H9 (cell line): Measurements from ENCODE around the gene MAST4. TPM values are rescaled to one million over a fixed set of nuclear protein-coding genes. Genes with fewer than 3 reads are reported as not detected.

ENCODE experiments used
- DNase-seq: peaks from one replicate; pipeline ENCODE4 v3.0.0-alpha.2; 2017
- H2AFZ ChIP-seq: one replicate; pipeline ENCODE4 v1.6.1; 2013; ENCODE audit warnings: mild to moderate bottlenecking, low read length, control low read depth, moderate library complexity
- H2AK5ac ChIP-seq: 2 replicates; pipeline ENCODE4 v1.6.1; 2013; ENCODE audit warnings: low read length, control low read depth, mixed read lengths; ENCODE audit not compliant: insufficient read length
- H2BK120ac ChIP-seq: one replicate; pipeline ENCODE4 v1.6.1; 2013; ENCODE audit warnings: low read depth, mild to moderate bottlenecking, low read length, control low read depth, inconsistent platforms; ENCODE audit not compliant: poor library complexity, severe bottlenecking
- H2BK12ac ChIP-seq: 2 replicates; pipeline ENCODE4 v1.6.1; 2013; ENCODE audit warnings: low read length, control low read depth, mixed read lengths, low read depth; ENCODE audit not compliant: insufficient read length
- H2BK15ac ChIP-seq: 2 replicates; pipeline ENCODE4 v1.6.1; 2013; ENCODE audit warnings: low read depth, low read length, control low read depth
- H2BK20ac ChIP-seq: one replicate; pipeline ENCODE4 v1.6.1; 2013; ENCODE audit warnings: low read depth, mild to moderate bottlenecking, low read length, control low read depth, inconsistent platforms; ENCODE audit not compliant: poor library complexity, severe bottlenecking
- H2BK5ac ChIP-seq: 2 replicates; pipeline ENCODE4 v1.6.1; 2013; ENCODE audit warnings: low read length, control low read depth, mixed read lengths; ENCODE audit not compliant: insufficient read length
- H3K14ac ChIP-seq: 2 replicates; pipeline ENCODE4 v1.6.1; 2013; ENCODE audit warnings: low read length, control low read depth; ENCODE audit not compliant: insufficient read depth
- H3K18ac ChIP-seq: 2 replicates; pipeline ENCODE4 v1.6.1; 2013; ENCODE audit warnings: low read depth, mild to moderate bottlenecking, mixed read lengths, low read length, control low read depth; ENCODE audit not compliant: insufficient read length
- H3K23ac ChIP-seq: 2 replicates; pipeline ENCODE4 v1.6.1; 2013; ENCODE audit warnings: low read length, control low read depth, mixed read lengths, low read depth; ENCODE audit not compliant: insufficient read length
- H3K23me2 ChIP-seq: 2 replicates; pipeline ENCODE4 v1.6.1; 2013; ENCODE audit warnings: low read depth, mild to moderate bottlenecking, mixed read lengths, low read length, control low read depth; ENCODE audit not compliant: insufficient read length, poor library complexity, severe bottlenecking
- H3K27ac ChIP-seq: 2 replicates; pipeline ENCODE4 v1.5.1; 2013; ENCODE audit warnings: low read length, control low read depth, mixed read lengths, low read depth; ENCODE audit not compliant: insufficient read length
- H3K27me3 ChIP-seq: 2 replicates; pipeline ENCODE4 v1.6.1; 2013; ENCODE audit warnings: low read length, control low read depth, inconsistent platforms; ENCODE audit not compliant: insufficient read depth
- H3K4ac ChIP-seq: 2 replicates; pipeline ENCODE4 v1.6.1; 2013; ENCODE audit warnings: low read depth, mild to moderate bottlenecking, control low read depth, inconsistent platforms, low read length, moderate library complexity
- H3K4me1 ChIP-seq: 2 replicates; pipeline ENCODE4 v1.6.1; 2013; ENCODE audit warnings: low read length, control low read depth, inconsistent platforms; ENCODE audit not compliant: insufficient read depth
- H3K4me2 ChIP-seq: 2 replicates; pipeline ENCODE4 v1.6.1; 2013; ENCODE audit warnings: low read length, control low read depth, mixed read lengths; ENCODE audit not compliant: insufficient read length, insufficient read depth
- H3K56ac ChIP-seq: 2 replicates; pipeline ENCODE4 v1.6.1; 2013; ENCODE audit warnings: low read depth, mild to moderate bottlenecking, mixed read lengths, low read length, control low read depth; ENCODE audit not compliant: insufficient read length
- H3K79me1 ChIP-seq: 2 replicates; pipeline ENCODE4 v1.6.1; 2013; ENCODE audit warnings: low read depth, mild to moderate bottlenecking, moderate library complexity, low read length, control low read depth, inconsistent platforms; ENCODE audit not compliant: insufficient read depth, poor library complexity, severe bottlenecking
- H3K79me2 ChIP-seq: 2 replicates; pipeline ENCODE4 v1.6.1; 2013; ENCODE audit warnings: low read length, control low read depth, inconsistent platforms; ENCODE audit not compliant: insufficient read depth
- H3K9ac ChIP-seq: 2 replicates; pipeline ENCODE4 v1.6.1; 2013; ENCODE audit warnings: low read length, control low read depth, mixed read lengths; ENCODE audit not compliant: insufficient read length; ENCODE audit errors: extremely low read depth
- H3K9me3 ChIP-seq: one replicate; pipeline ENCODE4 v1.6.1; 2013; ENCODE audit warnings: low read depth, low read length, inconsistent platforms; ENCODE audit not compliant: control insufficient read depth
- H3T11ph ChIP-seq: one replicate; pipeline ENCODE4 v1.6.1; 2013; ENCODE audit warnings: mild to moderate bottlenecking, low read length, control low read depth, inconsistent platforms
- H4K20me1 ChIP-seq: one replicate; pipeline ENCODE4 v1.6.1; 2013; ENCODE audit not compliant: control insufficient read depth, insufficient read length, insufficient read depth
- H4K5ac ChIP-seq: 2 replicates; pipeline ENCODE4 v1.6.1; 2013; ENCODE audit warnings: low read depth, mild to moderate bottlenecking, mixed read lengths, low read length, control low read depth; ENCODE audit not compliant: insufficient read length
- H4K8ac ChIP-seq: replicated peaks from 2 replicates; pipeline ENCODE4 v1.6.1; 2013; ENCODE audit warnings: low read length, control low read depth, mixed read lengths, low read depth; ENCODE audit not compliant: insufficient read length
- H4K91ac ChIP-seq: 2 replicates; pipeline ENCODE4 v1.6.1; 2013; ENCODE audit warnings: low read depth, mild to moderate bottlenecking, moderate library complexity, mixed read lengths, low read length, control low read depth; ENCODE audit not compliant: insufficient read length
- H3K27ac Mint-ChIP-seq, 3 experiments: 2 replicates in 2 of 3; 3 replicates in 1 of 3; pipeline ENCODE4 v1.8.0; 2020 to 2021; ENCODE audit warnings: mixed read lengths in 3 of 3, mild to moderate bottlenecking in 1 of 3, moderate library complexity in 1 of 3
- H3K27me3 Mint-ChIP-seq: 2 replicates; pipeline ENCODE4 v1.8.0; 2021; ENCODE audit warnings: low read depth, mild to moderate bottlenecking, moderate library complexity, mixed read lengths
- H3K36me3 Mint-ChIP-seq, 3 experiments: 2 replicates in 2 of 3; 3 replicates in 1 of 3; pipeline ENCODE4 v1.8.0; 2020 to 2021; ENCODE audit warnings: low read depth in 3 of 3, mixed read lengths in 3 of 3; ENCODE audit not compliant: insufficient read depth in 1 of 3
- H3K4me1 Mint-ChIP-seq, 2 experiments: 2 replicates each; pipeline ENCODE4 v1.8.0; 2020; ENCODE audit warnings: mixed read lengths in 2 of 2
- H3K4me3 Mint-ChIP-seq, 2 experiments: 2 replicates in 1 of 2; 3 replicates in 1 of 2; pipeline ENCODE4 v1.8.0; 2020 to 2021; ENCODE audit warnings: mild to moderate bottlenecking in 2 of 2, mixed read lengths in 2 of 2, moderate library complexity in 1 of 2
- H3K9me3 Mint-ChIP-seq, 2 experiments: 2 replicates in 1 of 2; 3 replicates in 1 of 2; pipeline ENCODE4 v1.8.0; 2020; ENCODE audit warnings: mild to moderate bottlenecking in 2 of 2, mixed read lengths in 2 of 2, moderate library complexity in 1 of 2
- WGBS: extraction: QIAGEN DNeasy Blood & Tissue Kit; methylation state at CpG from one replicate; pipeline ENCODE4 v1.1.7; 2013; ENCODE audit warnings: missing lambda C conversion rate, low lambda C conversion rate, mixed read lengths; ENCODE audit not compliant: insufficient read length; ENCODE audit errors: extremely low coverage; 5-methylcytosine and 5-hydroxymethylcytosine counted together
- total RNA-seq: library from RNA; stranded (reverse); gene quantifications from 2 replicates; pipeline ENCODE4 v1.2.1, GENCODE V29; 2021
- TF ChIP-seq, protein P1 (sequence below): fragments of 200-600 bp; sonication (generic); conservative IDR thresholded peaks from 3 replicates; pipeline ENCODE4 v1.8.0; 2021; ENCODE audit warnings: antibody characterized with exemption, mild to moderate bottlenecking

Gene MAST4
- total RNA-seq, 1 experiment from 2014 or later = 3.7 TPM

DNA sequence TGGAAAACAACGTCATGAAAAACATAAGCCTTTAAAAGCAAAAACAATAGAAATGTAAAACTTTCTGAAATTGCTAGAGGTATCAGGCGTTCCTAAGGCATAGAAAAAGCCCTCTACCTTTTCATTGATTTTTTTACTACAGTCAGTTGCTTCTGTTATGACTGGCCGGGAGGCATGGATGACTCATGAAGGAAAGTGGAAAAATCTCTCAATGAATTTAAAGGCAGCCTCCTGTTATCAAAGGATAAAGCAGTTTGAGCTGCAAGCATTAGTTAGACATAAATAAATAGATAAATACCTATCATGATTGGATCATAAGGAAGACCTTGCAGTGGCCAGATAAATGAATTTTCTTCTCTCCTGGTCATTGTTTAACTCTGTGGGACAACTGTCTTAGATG, 281.6 kb downstream of the MAST4 start:
- Histone ChIP-seq H3K9ac (no peak overlapping the region), H3K27me3 (no peaks in the 10 kb centered on the region), H3K79me2 (no peaks in the 10 kb centered on the region), H2BK5ac (no peak overlapping the region), H3K9me3 (no peaks in the 10 kb centered on the region), H3K4ac (no peak overlapping the region), H2BK20ac (no peak overlapping the region), H4K8ac (no peak overlapping the region), H4K20me1 (no peaks in the 10 kb centered on the region), H2BK15ac (no peak overlapping the region), H3K56ac (no peak overlapping the region), H2BK120ac (no peak overlapping the region), H3K4me1 (no peaks in the 10 kb centered on the region), H4K91ac (no peak overlapping the region), H3T11ph (no peak overlapping the region), H3K4me2 (no peak overlapping the region), H3K23me2 (no peaks in the 10 kb centered on the region), H3K18ac (no peak overlapping the region), H4K5ac (no peak overlapping the region), H3K14ac (no peak overlapping the region), H2AK5ac (no peak overlapping the region), H2BK12ac (no peak overlapping the region), H3K23ac (no peak overlapping the region), H2AFZ (no peak overlapping the region), H3K27ac (no peak overlapping the region), H3K79me1 (no peaks in the 10 kb centered on the region)
- Mint-ChIP-seq H3K4me3 (no peak overlapping the region), H3K27me3 (no peaks in the 10 kb centered on the region), H3K36me3 (no peaks in the 10 kb centered on the region), H3K4me1 (peaks cover under 1% of the 10 kb centered on the region in 2 experiments; a peak in 2 of 4 replicates), H3K27ac (no peak overlapping the region), H3K9me3 (no peaks in the 10 kb centered on the region)
- TF ChIP-seq, protein P1, sequence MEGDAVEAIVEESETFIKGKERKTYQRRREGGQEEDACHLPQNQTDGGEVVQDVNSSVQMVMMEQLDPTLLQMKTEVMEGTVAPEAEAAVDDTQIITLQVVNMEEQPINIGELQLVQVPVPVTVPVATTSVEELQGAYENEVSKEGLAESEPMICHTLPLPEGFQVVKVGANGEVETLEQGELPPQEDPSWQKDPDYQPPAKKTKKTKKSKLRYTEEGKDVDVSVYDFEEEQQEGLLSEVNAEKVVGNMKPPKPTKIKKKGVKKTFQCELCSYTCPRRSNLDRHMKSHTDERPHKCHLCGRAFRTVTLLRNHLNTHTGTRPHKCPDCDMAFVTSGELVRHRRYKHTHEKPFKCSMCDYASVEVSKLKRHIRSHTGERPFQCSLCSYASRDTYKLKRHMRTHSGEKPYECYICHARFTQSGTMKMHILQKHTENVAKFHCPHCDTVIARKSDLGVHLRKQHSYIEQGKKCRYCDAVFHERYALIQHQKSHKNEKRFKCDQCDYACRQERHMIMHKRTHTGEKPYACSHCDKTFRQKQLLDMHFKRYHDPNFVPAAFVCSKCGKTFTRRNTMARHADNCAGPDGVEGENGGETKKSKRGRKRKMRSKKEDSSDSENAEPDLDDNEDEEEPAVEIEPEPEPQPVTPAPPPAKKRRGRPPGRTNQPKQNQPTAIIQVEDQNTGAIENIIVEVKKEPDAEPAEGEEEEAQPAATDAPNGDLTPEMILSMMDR = no peak
- DNase-seq = no peak
- no CpG with 5 or more reads among the region's 3 CpGs for WGBS
